ENCODE results near the gene RBM3. TPM values are rescaled to one million over a fixed set of nuclear protein-coding genes. Genes with fewer than 3 reads are reported as not detected.

Gene RBM3
- total RNA-seq, 1 experiment from 2014 or later, result 375 TPM

DNA sequence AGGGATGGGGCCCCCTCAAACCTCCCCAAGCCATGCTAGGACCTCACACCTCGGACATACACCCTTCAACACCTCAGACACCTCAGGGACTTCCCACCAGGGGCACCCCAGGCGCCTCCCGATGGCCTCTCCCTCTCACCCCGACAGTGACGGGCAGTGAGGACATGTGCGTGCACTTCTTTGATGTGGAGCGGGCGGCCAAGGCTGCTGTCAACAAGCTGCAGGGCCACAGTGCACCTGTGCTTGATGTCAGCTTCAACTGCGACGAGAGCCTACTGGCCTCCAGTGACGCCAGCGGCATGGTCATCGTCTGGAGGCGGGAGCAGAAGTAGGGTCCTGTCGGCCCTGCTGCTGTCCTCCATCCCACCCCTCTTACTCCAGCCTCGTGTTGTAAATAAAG is 30.4 kb downstream of the RBM3 start:
- no peak for DNase-seq
- no peak for ATAC-seq
- H3K9me2 ChIP-seq (replicated peaks; ENCODE audit: low read length), result no peaks in the 10 kb centered on the region
- no peaks in the 10 kb centered on the region for H3K9me3 ChIP-seq (ENCODE audit: low read length)
- H3F3A ChIP-seq (ENCODE audit: low read length, unreplicated experiment), result no peaks in the 10 kb centered on the region
- H3K9ac ChIP-seq (ENCODE audit: low read length), result no peak overlapping the region
- ChIA-PET CTCF (no interaction called here), POLR2A (ENCODE audit: unreplicated experiment) (no interaction called here)
- no peaks in the 10 kb centered on the region for H4K20me1 ChIP-seq (ENCODE audit: low read length)
- TF ChIP-seq EZH2 (IDR thresholded peaks at IDR 0.05; ENCODE audit: low read length, unreplicated experiment) (no peak), EZH2phosphoT487 (IDR thresholded peaks at IDR 0.05; ENCODE audit: borderline replicate concordance, low read length) (no peak)
- TF ChIP-seq, protein P1, sequence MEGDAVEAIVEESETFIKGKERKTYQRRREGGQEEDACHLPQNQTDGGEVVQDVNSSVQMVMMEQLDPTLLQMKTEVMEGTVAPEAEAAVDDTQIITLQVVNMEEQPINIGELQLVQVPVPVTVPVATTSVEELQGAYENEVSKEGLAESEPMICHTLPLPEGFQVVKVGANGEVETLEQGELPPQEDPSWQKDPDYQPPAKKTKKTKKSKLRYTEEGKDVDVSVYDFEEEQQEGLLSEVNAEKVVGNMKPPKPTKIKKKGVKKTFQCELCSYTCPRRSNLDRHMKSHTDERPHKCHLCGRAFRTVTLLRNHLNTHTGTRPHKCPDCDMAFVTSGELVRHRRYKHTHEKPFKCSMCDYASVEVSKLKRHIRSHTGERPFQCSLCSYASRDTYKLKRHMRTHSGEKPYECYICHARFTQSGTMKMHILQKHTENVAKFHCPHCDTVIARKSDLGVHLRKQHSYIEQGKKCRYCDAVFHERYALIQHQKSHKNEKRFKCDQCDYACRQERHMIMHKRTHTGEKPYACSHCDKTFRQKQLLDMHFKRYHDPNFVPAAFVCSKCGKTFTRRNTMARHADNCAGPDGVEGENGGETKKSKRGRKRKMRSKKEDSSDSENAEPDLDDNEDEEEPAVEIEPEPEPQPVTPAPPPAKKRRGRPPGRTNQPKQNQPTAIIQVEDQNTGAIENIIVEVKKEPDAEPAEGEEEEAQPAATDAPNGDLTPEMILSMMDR (conservative IDR thresholded peaks at IDR 0.05; ENCODE audit: low read depth, low read length), result no peak
- intact Hi-C loops (cut with micrococcal nuclease), result no loop called here
- H2AFZ ChIP-seq (ENCODE audit: low read length), result no peak overlapping the region
- H3K36me3 ChIP-seq (ENCODE audit: low read depth, low read length), result no peaks in the 10 kb centered on the region
- BruUV-seq (replicated peaks), result no TSS peak
- H3K4me3 ChIP-seq (ENCODE audit: low read length), result no peak overlapping the region
- no peaks in the 10 kb centered on the region for H3K79me2 ChIP-seq (ENCODE audit: low read length)
- H3K4me2 ChIP-seq (ENCODE audit: low read length), result no peak overlapping the region
- no peaks in the 10 kb centered on the region for H3K27me3 ChIP-seq (ENCODE audit: low read length)
- H3K27ac ChIP-seq (ENCODE audit: low read length), result no peak overlapping the region
- no peaks in the 10 kb centered on the region for H3K4me1 ChIP-seq (ENCODE audit: insufficient read depth, low read length)

DNA sequence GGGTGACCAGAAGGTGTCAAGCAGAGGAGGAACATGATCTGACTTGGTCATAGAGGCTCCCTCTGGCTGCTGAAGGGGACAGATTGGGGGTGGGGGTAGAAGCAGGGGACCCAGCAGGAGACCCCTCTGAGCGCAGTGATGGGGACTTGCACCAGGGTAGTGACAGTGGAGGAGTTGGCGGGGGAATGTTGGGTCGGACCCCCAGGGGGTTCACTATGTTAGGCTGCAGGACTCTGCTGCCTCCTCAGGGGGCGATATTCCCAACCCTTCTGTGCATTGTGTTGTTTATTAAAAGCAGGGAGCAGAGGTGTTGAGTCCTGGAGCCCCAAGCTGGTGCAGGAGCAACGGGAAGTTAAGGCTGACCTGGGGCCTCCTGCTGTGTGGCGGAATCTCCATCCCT is 31.8 kb downstream of the RBM3 start:
- ATAC-seq, result no peak
- no peak for DNase-seq
- ChIA-PET CTCF (no interaction called here), POLR2A (ENCODE audit: unreplicated experiment) (no interaction called here)
- H4K20me1 ChIP-seq (ENCODE audit: low read length), result no peaks in the 10 kb centered on the region
- H3K36me3 ChIP-seq (ENCODE audit: low read depth, low read length), result no peaks in the 10 kb centered on the region
- no peaks in the 10 kb centered on the region for H3F3A ChIP-seq (ENCODE audit: low read length, unreplicated experiment)
- H3K27me3 ChIP-seq (ENCODE audit: low read length), result no peaks in the 10 kb centered on the region
- no peak overlapping the region for H2AFZ ChIP-seq (ENCODE audit: low read length)
- TF ChIP-seq, protein P1 (conservative IDR thresholded peaks at IDR 0.05; ENCODE audit: low read depth, low read length), result peak; percentile 35; the same call in 1 of the 2 replicates
- TF ChIP-seq EZH2 (IDR thresholded peaks at IDR 0.05; ENCODE audit: low read length, unreplicated experiment), result no peak
- H3K27ac ChIP-seq (ENCODE audit: low read length), result no peak overlapping the region
- H3K4me1 ChIP-seq (ENCODE audit: insufficient read depth, low read length), result no peaks in the 10 kb centered on the region
- intact Hi-C loops (cut with micrococcal nuclease), result no loop called here
- H3K9me2 ChIP-seq (replicated peaks; ENCODE audit: low read length), result no peaks in the 10 kb centered on the region
- no peaks in the 10 kb centered on the region for H3K79me2 ChIP-seq (ENCODE audit: low read length)
- no peak overlapping the region for H3K4me3 ChIP-seq (ENCODE audit: low read length)
- BruUV-seq (replicated peaks), result no TSS peak
- H3K9ac ChIP-seq (ENCODE audit: low read length), result no peak overlapping the region
- H3K4me2 ChIP-seq (ENCODE audit: low read length), result no peak overlapping the region
- H3K9me3 ChIP-seq (ENCODE audit: low read length), result no peaks in the 10 kb centered on the region

DNA sequence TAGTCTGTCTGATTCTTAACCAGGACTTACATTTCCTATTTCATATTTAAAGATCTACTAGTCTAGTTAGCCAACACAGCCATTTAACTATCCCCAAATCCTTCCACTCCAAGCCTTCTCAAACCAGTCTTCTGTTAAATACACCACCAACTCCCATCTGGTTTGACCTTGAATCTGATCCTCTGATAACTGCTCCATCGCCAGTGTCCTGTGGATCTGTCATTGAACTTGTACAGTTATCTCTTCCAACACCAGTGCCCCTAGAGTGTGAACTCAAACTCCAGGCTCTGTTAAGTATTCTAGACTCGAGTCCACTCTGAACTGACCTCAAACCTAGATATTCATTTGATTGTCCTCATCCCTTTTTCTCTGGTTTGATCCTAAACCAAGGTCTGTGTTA is 37.4 kb downstream of the RBM3 start:
- no peaks in the 10 kb centered on the region for H3K27me3 ChIP-seq (ENCODE audit: low read length)
- H3K36me3 ChIP-seq (ENCODE audit: low read depth, low read length), result no peaks in the 10 kb centered on the region
- H3K79me2 ChIP-seq (ENCODE audit: low read length), result no peaks in the 10 kb centered on the region
- TF ChIP-seq EZH2 (IDR thresholded peaks at IDR 0.05; ENCODE audit: low read length, unreplicated experiment), result no peak
- TF ChIP-seq, protein P1 (conservative IDR thresholded peaks at IDR 0.05; ENCODE audit: low read depth, low read length), result no peak
- TF ChIP-seq EZH2phosphoT487 (IDR thresholded peaks at IDR 0.05; ENCODE audit: borderline replicate concordance, low read length), result no peak
- ChIA-PET POLR2A (ENCODE audit: unreplicated experiment) (no interaction called here), CTCF (no interaction called here)
- no peaks in the 10 kb centered on the region for H4K20me1 ChIP-seq (ENCODE audit: low read length)
- no peak overlapping the region for H3K27ac ChIP-seq (ENCODE audit: low read length)
- intact Hi-C loops (cut with micrococcal nuclease), result no loop called here
- DNase-seq (no peak), ATAC-seq (no peak)
- no peak overlapping the region for H3K9ac ChIP-seq (ENCODE audit: low read length)
- no peak overlapping the region for H3K4me3 ChIP-seq (ENCODE audit: low read length)
- H2AFZ ChIP-seq (ENCODE audit: low read length), result no peak overlapping the region
- no peak overlapping the region for H3K4me2 ChIP-seq (ENCODE audit: low read length)
- no peaks in the 10 kb centered on the region for H3F3A ChIP-seq (ENCODE audit: low read length, unreplicated experiment)
- no peaks in the 10 kb centered on the region for H3K4me1 ChIP-seq (ENCODE audit: insufficient read depth, low read length)
- BruUV-seq (replicated peaks), result no TSS peak
- no peaks in the 10 kb centered on the region for H3K9me3 ChIP-seq (ENCODE audit: low read length)
- no peaks in the 10 kb centered on the region for H3K9me2 ChIP-seq (replicated peaks; ENCODE audit: low read length)
